Neural cell (in vitro differentiated cells): ENCODE measurements around the gene ITM2A.

Experiments
- CTCF ChIP-seq: fragments of 450-650 bp; IDR thresholded peaks from 2 replicates; pipeline ENCODE4 v1.5.1; 2014; ENCODE audit warnings: antibody characterized with exemption, mild to moderate bottlenecking, moderate library complexity; ENCODE audit not compliant: poor library complexity, severe bottlenecking
- EP300 ChIP-seq: fragments of 450-650 bp; conservative IDR thresholded peaks from 2 replicates; pipeline ENCODE4 v1.6.1; 2014; ENCODE audit warnings: antibody characterized with exemption, mild to moderate bottlenecking, moderate library complexity; ENCODE audit not compliant: poor library complexity, severe bottlenecking
- EZH2 ChIP-seq: fragments of 200-600, 300-800 bp; shearing (Covaris generic), sonication (generic); IDR thresholded peaks from 2 replicates; pipeline ENCODE4 v1.6.1; 2014; ENCODE audit warnings: antibody characterized with exemption, low read length, borderline replicate concordance, mild to moderate bottlenecking; ENCODE audit not compliant: insufficient read depth, poor library complexity, severe bottlenecking
- MXI1 ChIP-seq: fragments of 450-650 bp; conservative IDR thresholded peaks from 2 replicates; pipeline ENCODE4 v1.6.1; 2014; ENCODE audit warnings: antibody characterized with exemption, mild to moderate bottlenecking; ENCODE audit not compliant: poor library complexity, severe bottlenecking
- REST ChIP-seq: IDR thresholded peaks from 2 replicates; pipeline ENCODE4 v1.6.1; 2012; ENCODE audit warnings: borderline replicate concordance
- SMC3 ChIP-seq: fragments of 450-650 bp; conservative IDR thresholded peaks from 2 replicates; pipeline ENCODE4 v1.6.1; 2014; ENCODE audit warnings: antibody characterized with exemption, mild to moderate bottlenecking, moderate library complexity; ENCODE audit not compliant: poor library complexity
- TAF1 ChIP-seq: IDR thresholded peaks from 2 replicates; pipeline ENCODE4 v1.6.1; 2012; ENCODE audit warnings: low read depth

DNA sequence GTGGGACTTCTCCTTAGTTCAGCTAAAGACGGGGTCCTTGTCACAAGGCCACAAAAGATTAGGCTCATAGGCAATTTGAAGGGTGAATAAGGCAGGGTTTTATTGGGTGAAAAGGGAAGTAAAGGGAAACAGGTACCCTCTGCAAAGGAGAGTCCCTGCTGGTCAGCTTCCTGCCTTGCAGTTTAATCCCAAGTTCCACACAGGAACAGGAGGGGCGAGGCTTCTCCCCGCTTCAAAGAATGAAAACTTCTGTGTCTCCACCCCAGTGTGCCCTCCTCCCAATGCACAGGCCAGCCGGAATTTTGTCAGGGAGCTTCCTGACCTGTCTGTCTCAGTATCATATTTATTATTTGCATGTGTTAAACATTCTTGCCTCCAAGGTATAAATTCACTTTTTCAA lies 37.1 kb downstream of the ITM2A start:
- no peak for TF ChIP-seq EP300
- TF ChIP-seq CTCF = no peak
- TF ChIP-seq EZH2 = no peak
- no peak for TF ChIP-seq SMC3
- TF ChIP-seq REST = no peak
- no peak for TF ChIP-seq TAF1
- TF ChIP-seq MXI1 = no peak
